GM23338 (cell line): ENCODE data around the gene VIL1. TPM values are rescaled to one million over a fixed set of nuclear protein-coding genes. Genes with fewer than 3 reads are reported as not detected.

Source experiments
- ATAC-seq: fragments of 200-7000 bp; cut with Tn5 transposase; 3 replicates; pipeline ENCODE4 v1.9.1; 2020
- DNase-seq: peaks from one replicate; pipeline ENCODE4 v3.0.0-alpha.2; 2015; ENCODE audit warnings: low spot score
- H2AFZ ChIP-seq: fragments of 200-600 bp; sonication (generic); 2 replicates; pipeline ENCODE4 v1.8.0; 2016; ENCODE audit warnings: antibody characterized with exemption, mild to moderate bottlenecking, moderate library complexity
- H3F3A ChIP-seq: fragments of 200-600 bp; sonication (generic); replicated peaks from 2 replicates; pipeline ENCODE4 v1.8.0; 2017; ENCODE audit warnings: antibody characterized with exemption, mixed run types, low read depth
- H3K27ac ChIP-seq: fragments of 200-600 bp; sonication (generic); 2 replicates; pipeline ENCODE4 v1.6.1; 2016; ENCODE audit warnings: low read depth
- H3K27me3 ChIP-seq: fragments of 200-600 bp; sonication (generic); 2 replicates; pipeline ENCODE4 v1.8.0; 2016; ENCODE audit warnings: mild to moderate bottlenecking, mixed run types, moderate library complexity; ENCODE audit not compliant: insufficient read depth
- H3K36me3 ChIP-seq: fragments of 200-600 bp; sonication (generic); 2 replicates; pipeline ENCODE4 v1.8.0; 2016; ENCODE audit warnings: mild to moderate bottlenecking; ENCODE audit not compliant: insufficient read depth
- H3K4me1 ChIP-seq: fragments of 200-600 bp; sonication (generic); 2 replicates; pipeline ENCODE4 v1.8.0; 2016; ENCODE audit warnings: mild to moderate bottlenecking, moderate library complexity; ENCODE audit not compliant: insufficient read depth
- H3K4me2 ChIP-seq: fragments of 200-600 bp; sonication (generic); 2 replicates; pipeline ENCODE4 v1.7.1; 2017; ENCODE audit warnings: mixed run types
- H3K4me3 ChIP-seq: fragments of 200-600 bp; sonication (generic); 2 replicates; pipeline ENCODE4 v1.6.1; 2016; ENCODE audit warnings: mixed run types
- H3K79me2 ChIP-seq: fragments of 200-600 bp; sonication (generic); replicated peaks from 2 replicates; pipeline ENCODE4 v1.8.0; 2017; ENCODE audit warnings: mild to moderate bottlenecking; ENCODE audit not compliant: insufficient read depth
- H3K9me2 ChIP-seq: fragments of 200-600 bp; sonication (generic); 2 replicates; pipeline ENCODE4 v1.8.0; 2017; ENCODE audit not compliant: insufficient read depth
- H4K20me1 ChIP-seq: fragments of 200-600 bp; sonication (generic); replicated peaks from 2 replicates; pipeline ENCODE4 v1.8.0; 2017; ENCODE audit warnings: mild to moderate bottlenecking; ENCODE audit not compliant: insufficient read depth
- H3K27ac Mint-ChIP-seq: 2 replicates; pipeline ENCODE4 v1.8.0; 2020; ENCODE audit warnings: inconsistent platforms, mild to moderate bottlenecking, moderate library complexity, mixed read lengths
- H3K27me3 Mint-ChIP-seq: 3 replicates; pipeline ENCODE4 v1.8.0; 2022; ENCODE audit warnings: low read depth, mild to moderate bottlenecking, moderate library complexity, mixed read lengths, inconsistent platforms; ENCODE audit not compliant: insufficient read depth, poor library complexity
- H3K36me3 Mint-ChIP-seq: 3 replicates; pipeline ENCODE4 v1.8.0; 2021; ENCODE audit warnings: low read depth, mild to moderate bottlenecking, inconsistent platforms, moderate library complexity, mixed read lengths
- H3K4me1 Mint-ChIP-seq: 3 replicates; pipeline ENCODE4 v1.8.0; 2020; ENCODE audit warnings: mild to moderate bottlenecking, inconsistent platforms, mixed read lengths
- H3K4me3 Mint-ChIP-seq: 3 replicates; pipeline ENCODE4 v1.8.0; 2021; ENCODE audit warnings: moderate library complexity, mild to moderate bottlenecking, inconsistent platforms, mixed read lengths
- H3K9me3 Mint-ChIP-seq: 3 replicates; pipeline ENCODE4 v1.8.0; 2020; ENCODE audit warnings: moderate library complexity, mild to moderate bottlenecking, inconsistent platforms, mixed read lengths
- CREB1 ChIP-seq: fragments of 250-450 bp; sonication (Bioruptor Pico); IDR thresholded peaks from 2 replicates; pipeline ENCODE4 v1.5.0; 2020; ENCODE audit warnings: low read depth, mild to moderate bottlenecking, moderate library complexity
- EZH2phosphoT487 ChIP-seq: fragments of 200-600 bp; sonication (generic); IDR thresholded peaks from one replicate; pipeline ENCODE4 v1.8.1; 2018; ENCODE audit warnings: antibody characterized with exemption; ENCODE audit not compliant: unreplicated experiment
- JUNB ChIP-seq: IDR thresholded peaks from one replicate; pipeline ENCODE4 v1.6.1; 2016; ENCODE audit warnings: antibody characterized with exemption; ENCODE audit not compliant: unreplicated experiment
- NANOG ChIP-seq: IDR thresholded peaks from 2 replicates; pipeline ENCODE4 v1.6.1; 2016; ENCODE audit warnings: antibody characterized with exemption, borderline replicate concordance
- POLR2AphosphoS5 ChIP-seq: IDR thresholded peaks from 2 replicates; pipeline ENCODE4 v1.6.1; 2016; ENCODE audit warnings: antibody characterized with exemption, low read depth
- STAT1 ChIP-seq: IDR thresholded peaks from one replicate; pipeline ENCODE4 v1.6.1; 2016; ENCODE audit warnings: antibody characterized with exemption; ENCODE audit not compliant: unreplicated experiment
- ZNF114 ChIP-seq: fragments of 250-450 bp; sonication (Bioruptor Pico); IDR thresholded peaks from 2 replicates; pipeline ENCODE4 v1.5.0; 2020; ENCODE audit warnings: mild to moderate bottlenecking, moderate library complexity
- ZNF331 ChIP-seq: fragments of 250-450 bp; sonication (Bioruptor Pico); IDR thresholded peaks from 2 replicates; pipeline ENCODE4 v1.5.0; 2020; ENCODE audit warnings: low read depth, mild to moderate bottlenecking, moderate library complexity
- polyA plus RNA-seq: library from polyadenylated mRNA; unstranded; fragments of >200 nt; fragmentation: Nextera tagmentation; extraction: Ambion mirVana; gene quantifications from 2 replicates; pipeline ENCODE4 v1.2.1, GENCODE V29; 2016
- total RNA-seq: library from RNA; depleted of rRNA; stranded (reverse); fragments of >200 nt; shearing (Covaris generic); gene quantifications from 2 replicates; pipeline ENCODE4 v1.2.3, GENCODE V29; 2014
- TF ChIP-seq, protein P1 (sequence below): IDR thresholded peaks from 2 replicates; pipeline ENCODE4 v1.6.1; 2016; ENCODE audit warnings: antibody characterized with exemption
- TF ChIP-seq, protein P2 (sequence below), 2 experiments: fragments of 200-600 bp in 1 of 2; sonication (generic) in 1 of 2; conservative IDR thresholded peaks; 2 replicates each; pipeline versions ENCODE4 v1.5.1 to v1.6.1; 2016 to 2017; ENCODE audit warnings: antibody characterized with exemption in 2 of 2, low read depth in 2 of 2, mild to moderate bottlenecking in 2 of 2, moderate library complexity in 1 of 2
- TF ChIP-seq, protein P3 (sequence below): IDR thresholded peaks from one replicate; pipeline ENCODE4 v1.6.1; 2018; ENCODE audit warnings: antibody characterized with exemption; ENCODE audit not compliant: unreplicated experiment
- TF ChIP-seq, protein P4 (sequence below): fragments of 250-450 bp; sonication (Bioruptor Pico); IDR thresholded peaks from 2 replicates; pipeline ENCODE4 v1.5.0; 2020; ENCODE audit warnings: mild to moderate bottlenecking, moderate library complexity

Gene VIL1
- total and polyA plus RNA-seq, 2 experiments from 2014 or later, result 3.5 to 5.9 TPM

DNA sequence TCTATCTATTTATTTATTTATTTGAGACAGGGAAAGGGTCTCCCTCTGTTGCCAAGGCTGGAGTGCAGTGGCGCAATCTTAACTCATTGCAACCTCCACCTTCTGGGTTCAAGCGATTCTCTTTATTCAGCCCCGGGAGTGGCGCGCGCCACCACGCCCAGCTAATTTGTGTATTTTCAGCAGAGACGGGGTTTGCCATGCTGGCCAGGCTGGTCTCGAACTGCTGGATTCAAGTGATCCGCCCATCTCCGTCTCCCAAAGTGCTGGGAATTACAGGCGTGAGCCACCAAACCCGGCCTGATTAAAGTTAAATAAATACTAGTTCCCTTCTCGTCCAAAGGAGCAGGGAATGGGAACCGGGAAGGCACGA is 23.5 kb upstream of the VIL1 start:
- H3K9me3 Mint-ChIP-seq, result no peaks in the 10 kb centered on the region
- Histone ChIP-seq H3K4me1 (peaks cover 19% of the 10 kb centered on the region; the same call in 1 of the 2 replicates), H3K79me2 (no peaks in the 10 kb centered on the region), H3K9me2 (no peaks in the 10 kb centered on the region), H2AFZ (peak overlapping the region; percentile 99), H3K36me3 (no peaks in the 10 kb centered on the region), H3K4me2 (peak overlapping the region; percentile 75), H3K27ac (no peak overlapping the region), H4K20me1 (no peaks in the 10 kb centered on the region), H3K4me3 (peak overlapping the region; percentile 82), H3K27me3 (peaks cover 38% of the 10 kb centered on the region), H3F3A (peaks cover 3% of the 10 kb centered on the region; the same call in 1 of the 2 replicates)
- TF ChIP-seq, protein P1, sequence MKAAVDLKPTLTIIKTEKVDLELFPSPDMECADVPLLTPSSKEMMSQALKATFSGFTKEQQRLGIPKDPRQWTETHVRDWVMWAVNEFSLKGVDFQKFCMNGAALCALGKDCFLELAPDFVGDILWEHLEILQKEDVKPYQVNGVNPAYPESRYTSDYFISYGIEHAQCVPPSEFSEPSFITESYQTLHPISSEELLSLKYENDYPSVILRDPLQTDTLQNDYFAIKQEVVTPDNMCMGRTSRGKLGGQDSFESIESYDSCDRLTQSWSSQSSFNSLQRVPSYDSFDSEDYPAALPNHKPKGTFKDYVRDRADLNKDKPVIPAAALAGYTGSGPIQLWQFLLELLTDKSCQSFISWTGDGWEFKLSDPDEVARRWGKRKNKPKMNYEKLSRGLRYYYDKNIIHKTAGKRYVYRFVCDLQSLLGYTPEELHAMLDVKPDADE, result no peak
- TF ChIP-seq JUNB, result no peak
- no peak for TF ChIP-seq POLR2AphosphoS5
- TF ChIP-seq EZH2phosphoT487, result no peak
- TF ChIP-seq, protein P2, sequence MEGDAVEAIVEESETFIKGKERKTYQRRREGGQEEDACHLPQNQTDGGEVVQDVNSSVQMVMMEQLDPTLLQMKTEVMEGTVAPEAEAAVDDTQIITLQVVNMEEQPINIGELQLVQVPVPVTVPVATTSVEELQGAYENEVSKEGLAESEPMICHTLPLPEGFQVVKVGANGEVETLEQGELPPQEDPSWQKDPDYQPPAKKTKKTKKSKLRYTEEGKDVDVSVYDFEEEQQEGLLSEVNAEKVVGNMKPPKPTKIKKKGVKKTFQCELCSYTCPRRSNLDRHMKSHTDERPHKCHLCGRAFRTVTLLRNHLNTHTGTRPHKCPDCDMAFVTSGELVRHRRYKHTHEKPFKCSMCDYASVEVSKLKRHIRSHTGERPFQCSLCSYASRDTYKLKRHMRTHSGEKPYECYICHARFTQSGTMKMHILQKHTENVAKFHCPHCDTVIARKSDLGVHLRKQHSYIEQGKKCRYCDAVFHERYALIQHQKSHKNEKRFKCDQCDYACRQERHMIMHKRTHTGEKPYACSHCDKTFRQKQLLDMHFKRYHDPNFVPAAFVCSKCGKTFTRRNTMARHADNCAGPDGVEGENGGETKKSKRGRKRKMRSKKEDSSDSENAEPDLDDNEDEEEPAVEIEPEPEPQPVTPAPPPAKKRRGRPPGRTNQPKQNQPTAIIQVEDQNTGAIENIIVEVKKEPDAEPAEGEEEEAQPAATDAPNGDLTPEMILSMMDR (conservative IDR thresholded peaks at IDR 0.05; ENCODE audit: low read depth in 2 of 2), result no peak
- TF ChIP-seq, protein P3, sequence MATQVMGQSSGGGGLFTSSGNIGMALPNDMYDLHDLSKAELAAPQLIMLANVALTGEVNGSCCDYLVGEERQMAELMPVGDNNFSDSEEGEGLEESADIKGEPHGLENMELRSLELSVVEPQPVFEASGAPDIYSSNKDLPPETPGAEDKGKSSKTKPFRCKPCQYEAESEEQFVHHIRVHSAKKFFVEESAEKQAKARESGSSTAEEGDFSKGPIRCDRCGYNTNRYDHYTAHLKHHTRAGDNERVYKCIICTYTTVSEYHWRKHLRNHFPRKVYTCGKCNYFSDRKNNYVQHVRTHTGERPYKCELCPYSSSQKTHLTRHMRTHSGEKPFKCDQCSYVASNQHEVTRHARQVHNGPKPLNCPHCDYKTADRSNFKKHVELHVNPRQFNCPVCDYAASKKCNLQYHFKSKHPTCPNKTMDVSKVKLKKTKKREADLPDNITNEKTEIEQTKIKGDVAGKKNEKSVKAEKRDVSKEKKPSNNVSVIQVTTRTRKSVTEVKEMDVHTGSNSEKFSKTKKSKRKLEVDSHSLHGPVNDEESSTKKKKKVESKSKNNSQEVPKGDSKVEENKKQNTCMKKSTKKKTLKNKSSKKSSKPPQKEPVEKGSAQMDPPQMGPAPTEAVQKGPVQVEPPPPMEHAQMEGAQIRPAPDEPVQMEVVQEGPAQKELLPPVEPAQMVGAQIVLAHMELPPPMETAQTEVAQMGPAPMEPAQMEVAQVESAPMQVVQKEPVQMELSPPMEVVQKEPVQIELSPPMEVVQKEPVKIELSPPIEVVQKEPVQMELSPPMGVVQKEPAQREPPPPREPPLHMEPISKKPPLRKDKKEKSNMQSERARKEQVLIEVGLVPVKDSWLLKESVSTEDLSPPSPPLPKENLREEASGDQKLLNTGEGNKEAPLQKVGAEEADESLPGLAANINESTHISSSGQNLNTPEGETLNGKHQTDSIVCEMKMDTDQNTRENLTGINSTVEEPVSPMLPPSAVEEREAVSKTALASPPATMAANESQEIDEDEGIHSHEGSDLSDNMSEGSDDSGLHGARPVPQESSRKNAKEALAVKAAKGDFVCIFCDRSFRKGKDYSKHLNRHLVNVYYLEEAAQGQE, result no peak
- TF ChIP-seq ZNF114 (CRISPR knock-in tag), result no peak
- TF ChIP-seq NANOG, result no peak
- TF ChIP-seq CREB1, result no peak
- no peak for TF ChIP-seq STAT1
- TF ChIP-seq, protein P4, sequence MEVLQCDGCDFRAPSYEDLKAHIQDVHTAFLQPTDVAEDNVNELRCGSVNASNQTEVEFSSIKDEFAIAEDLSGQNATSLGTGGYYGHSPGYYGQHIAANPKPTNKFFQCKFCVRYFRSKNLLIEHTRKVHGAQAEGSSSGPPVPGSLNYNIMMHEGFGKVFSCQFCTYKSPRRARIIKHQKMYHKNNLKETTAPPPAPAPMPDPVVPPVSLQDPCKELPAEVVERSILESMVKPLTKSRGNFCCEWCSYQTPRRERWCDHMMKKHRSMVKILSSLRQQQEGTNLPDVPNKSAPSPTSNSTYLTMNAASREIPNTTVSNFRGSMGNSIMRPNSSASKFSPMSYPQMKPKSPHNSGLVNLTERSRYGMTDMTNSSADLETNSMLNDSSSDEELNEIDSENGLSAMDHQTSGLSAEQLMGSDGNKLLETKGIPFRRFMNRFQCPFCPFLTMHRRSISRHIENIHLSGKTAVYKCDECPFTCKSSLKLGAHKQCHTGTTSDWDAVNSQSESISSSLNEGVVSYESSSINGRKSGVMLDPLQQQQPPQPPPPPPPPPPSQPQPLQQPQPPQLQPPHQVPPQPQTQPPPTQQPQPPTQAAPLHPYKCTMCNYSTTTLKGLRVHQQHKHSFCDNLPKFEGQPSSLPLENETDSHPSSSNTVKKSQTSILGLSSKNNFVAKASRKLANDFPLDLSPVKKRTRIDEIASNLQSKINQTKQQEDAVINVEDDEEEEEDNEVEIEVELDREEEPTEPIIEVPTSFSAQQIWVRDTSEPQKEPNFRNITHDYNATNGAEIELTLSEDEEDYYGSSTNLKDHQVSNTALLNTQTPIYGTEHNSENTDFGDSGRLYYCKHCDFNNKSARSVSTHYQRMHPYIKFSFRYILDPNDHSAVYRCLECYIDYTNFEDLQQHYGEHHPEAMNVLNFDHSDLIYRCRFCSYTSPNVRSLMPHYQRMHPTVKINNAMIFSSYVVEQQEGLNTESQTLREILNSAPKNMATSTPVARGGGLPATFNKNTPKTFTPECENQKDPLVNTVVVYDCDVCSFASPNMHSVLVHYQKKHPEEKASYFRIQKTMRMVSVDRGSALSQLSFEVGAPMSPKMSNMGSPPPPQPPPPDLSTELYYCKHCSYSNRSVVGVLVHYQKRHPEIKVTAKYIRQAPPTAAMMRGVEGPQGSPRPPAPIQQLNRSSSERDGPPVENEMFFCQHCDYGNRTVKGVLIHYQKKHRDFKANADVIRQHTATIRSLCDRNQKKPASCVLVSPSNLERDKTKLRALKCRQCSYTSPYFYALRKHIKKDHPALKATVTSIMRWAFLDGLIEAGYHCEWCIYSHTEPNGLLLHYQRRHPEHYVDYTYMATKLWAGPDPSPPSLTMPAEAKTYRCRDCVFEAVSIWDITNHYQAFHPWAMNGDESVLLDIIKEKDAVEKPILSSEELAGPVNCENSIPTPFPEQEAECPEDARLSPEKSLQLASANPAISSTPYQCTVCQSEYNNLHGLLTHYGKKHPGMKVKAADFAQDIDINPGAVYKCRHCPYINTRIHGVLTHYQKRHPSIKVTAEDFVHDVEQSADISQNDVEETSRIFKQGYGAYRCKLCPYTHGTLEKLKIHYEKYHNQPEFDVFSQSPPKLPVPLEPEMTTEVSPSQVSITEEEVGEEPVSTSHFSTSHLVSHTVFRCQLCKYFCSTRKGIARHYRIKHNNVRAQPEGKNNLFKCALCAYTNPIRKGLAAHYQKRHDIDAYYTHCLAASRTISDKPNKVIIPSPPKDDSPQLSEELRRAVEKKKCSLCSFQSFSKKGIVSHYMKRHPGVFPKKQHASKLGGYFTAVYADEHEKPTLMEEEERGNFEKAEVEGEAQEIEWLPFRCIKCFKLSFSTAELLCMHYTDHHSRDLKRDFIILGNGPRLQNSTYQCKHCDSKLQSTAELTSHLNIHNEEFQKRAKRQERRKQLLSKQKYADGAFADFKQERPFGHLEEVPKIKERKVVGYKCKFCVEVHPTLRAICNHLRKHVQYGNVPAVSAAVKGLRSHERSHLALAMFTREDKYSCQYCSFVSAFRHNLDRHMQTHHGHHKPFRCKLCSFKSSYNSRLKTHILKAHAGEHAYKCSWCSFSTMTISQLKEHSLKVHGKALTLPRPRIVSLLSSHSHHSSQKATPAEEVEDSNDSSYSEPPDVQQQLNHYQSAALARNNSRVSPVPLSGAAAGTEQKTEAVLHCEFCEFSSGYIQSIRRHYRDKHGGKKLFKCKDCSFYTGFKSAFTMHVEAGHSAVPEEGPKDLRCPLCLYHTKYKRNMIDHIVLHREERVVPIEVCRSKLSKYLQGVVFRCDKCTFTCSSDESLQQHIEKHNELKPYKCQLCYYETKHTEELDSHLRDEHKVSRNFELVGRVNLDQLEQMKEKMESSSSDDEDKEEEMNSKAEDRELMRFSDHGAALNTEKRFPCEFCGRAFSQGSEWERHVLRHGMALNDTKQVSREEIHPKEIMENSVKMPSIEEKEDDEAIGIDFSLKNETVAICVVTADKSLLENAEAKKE (CRISPR knock-in tag), result no peak
- no peak for TF ChIP-seq ZNF331 (CRISPR knock-in tag)
- H3K36me3 Mint-ChIP-seq, result no peaks in the 10 kb centered on the region
- peaks cover 27% of the 10 kb centered on the region; the same call in 2 of the 3 replicates for H3K4me1 Mint-ChIP-seq
- peak; percentile 37 for DNase-seq
- ATAC-seq, result no peak
- peak overlapping the region; percentile 88 for H3K4me3 Mint-ChIP-seq
- 0 out of 2 replicates have a peak overlapping the region, but pooled peaks have one; percentile 44 for H3K27ac Mint-ChIP-seq
- peaks cover 53% of the 10 kb centered on the region for H3K27me3 Mint-ChIP-seq
